GM23338 (cell line): ENCODE data around the gene KRT74. TPM values are rescaled to one million over a fixed set of nuclear protein-coding genes. Genes with fewer than 3 reads are reported as not detected.

ENCODE experiments used
- ATAC-seq: fragments of 200-7000 bp; cut with Tn5 transposase; 3 replicates; pipeline ENCODE4 v1.9.1; 2020
- DNase-seq: peaks from one replicate; pipeline ENCODE4 v3.0.0-alpha.2; 2015; ENCODE audit warnings: low spot score
- H2AFZ ChIP-seq: fragments of 200-600 bp; sonication (generic); 2 replicates; pipeline ENCODE4 v1.8.0; 2016; ENCODE audit warnings: antibody characterized with exemption, mild to moderate bottlenecking, moderate library complexity
- H3F3A ChIP-seq: fragments of 200-600 bp; sonication (generic); replicated peaks from 2 replicates; pipeline ENCODE4 v1.8.0; 2017; ENCODE audit warnings: antibody characterized with exemption, mixed run types, low read depth
- H3K27ac ChIP-seq: fragments of 200-600 bp; sonication (generic); 2 replicates; pipeline ENCODE4 v1.6.1; 2016; ENCODE audit warnings: low read depth
- H3K27me3 ChIP-seq: fragments of 200-600 bp; sonication (generic); 2 replicates; pipeline ENCODE4 v1.8.0; 2016; ENCODE audit warnings: mild to moderate bottlenecking, mixed run types, moderate library complexity; ENCODE audit not compliant: insufficient read depth
- H3K36me3 ChIP-seq: fragments of 200-600 bp; sonication (generic); 2 replicates; pipeline ENCODE4 v1.8.0; 2016; ENCODE audit warnings: mild to moderate bottlenecking; ENCODE audit not compliant: insufficient read depth
- H3K4me1 ChIP-seq: fragments of 200-600 bp; sonication (generic); 2 replicates; pipeline ENCODE4 v1.8.0; 2016; ENCODE audit warnings: mild to moderate bottlenecking, moderate library complexity; ENCODE audit not compliant: insufficient read depth
- H3K4me2 ChIP-seq: fragments of 200-600 bp; sonication (generic); 2 replicates; pipeline ENCODE4 v1.7.1; 2017; ENCODE audit warnings: mixed run types
- H3K4me3 ChIP-seq: fragments of 200-600 bp; sonication (generic); 2 replicates; pipeline ENCODE4 v1.6.1; 2016; ENCODE audit warnings: mixed run types
- H3K79me2 ChIP-seq: fragments of 200-600 bp; sonication (generic); replicated peaks from 2 replicates; pipeline ENCODE4 v1.8.0; 2017; ENCODE audit warnings: mild to moderate bottlenecking; ENCODE audit not compliant: insufficient read depth
- H3K9me2 ChIP-seq: fragments of 200-600 bp; sonication (generic); 2 replicates; pipeline ENCODE4 v1.8.0; 2017; ENCODE audit not compliant: insufficient read depth
- H4K20me1 ChIP-seq: fragments of 200-600 bp; sonication (generic); replicated peaks from 2 replicates; pipeline ENCODE4 v1.8.0; 2017; ENCODE audit warnings: mild to moderate bottlenecking; ENCODE audit not compliant: insufficient read depth
- H3K27ac Mint-ChIP-seq: 2 replicates; pipeline ENCODE4 v1.8.0; 2020; ENCODE audit warnings: inconsistent platforms, mild to moderate bottlenecking, moderate library complexity, mixed read lengths
- H3K27me3 Mint-ChIP-seq: 3 replicates; pipeline ENCODE4 v1.8.0; 2022; ENCODE audit warnings: low read depth, mild to moderate bottlenecking, moderate library complexity, mixed read lengths, inconsistent platforms; ENCODE audit not compliant: insufficient read depth, poor library complexity
- H3K36me3 Mint-ChIP-seq: 3 replicates; pipeline ENCODE4 v1.8.0; 2021; ENCODE audit warnings: low read depth, mild to moderate bottlenecking, inconsistent platforms, moderate library complexity, mixed read lengths
- H3K4me1 Mint-ChIP-seq: 3 replicates; pipeline ENCODE4 v1.8.0; 2020; ENCODE audit warnings: mild to moderate bottlenecking, inconsistent platforms, mixed read lengths
- H3K4me3 Mint-ChIP-seq: 3 replicates; pipeline ENCODE4 v1.8.0; 2021; ENCODE audit warnings: moderate library complexity, mild to moderate bottlenecking, inconsistent platforms, mixed read lengths
- H3K9me3 Mint-ChIP-seq: 3 replicates; pipeline ENCODE4 v1.8.0; 2020; ENCODE audit warnings: moderate library complexity, mild to moderate bottlenecking, inconsistent platforms, mixed read lengths
- CREB1 ChIP-seq: fragments of 250-450 bp; sonication (Bioruptor Pico); IDR thresholded peaks from 2 replicates; pipeline ENCODE4 v1.5.0; 2020; ENCODE audit warnings: low read depth, mild to moderate bottlenecking, moderate library complexity
- CTCF ChIP-seq, 2 experiments: fragments of 200-600 bp in 1 of 2; sonication (generic) in 1 of 2; conservative IDR thresholded peaks; 2 replicates each; pipeline versions ENCODE4 v1.5.1 to v1.6.1; 2016 to 2017; ENCODE audit warnings: antibody characterized with exemption in 2 of 2, low read depth in 2 of 2, mild to moderate bottlenecking in 2 of 2, moderate library complexity in 1 of 2
- ETS1 ChIP-seq: IDR thresholded peaks from 2 replicates; pipeline ENCODE4 v1.6.1; 2016; ENCODE audit warnings: antibody characterized with exemption
- EZH2 ChIP-seq: fragments of 200-600 bp; sonication (generic); IDR thresholded peaks from one replicate; pipeline ENCODE4 v1.8.0; 2017; ENCODE audit warnings: antibody characterized with exemption, mild to moderate bottlenecking, low read depth; ENCODE audit not compliant: unreplicated experiment
- EZH2phosphoT487 ChIP-seq: fragments of 200-600 bp; sonication (generic); IDR thresholded peaks from one replicate; pipeline ENCODE4 v1.8.1; 2018; ENCODE audit warnings: antibody characterized with exemption; ENCODE audit not compliant: unreplicated experiment
- NANOG ChIP-seq: IDR thresholded peaks from 2 replicates; pipeline ENCODE4 v1.6.1; 2016; ENCODE audit warnings: antibody characterized with exemption, borderline replicate concordance
- POLR2AphosphoS5 ChIP-seq: IDR thresholded peaks from 2 replicates; pipeline ENCODE4 v1.6.1; 2016; ENCODE audit warnings: antibody characterized with exemption, low read depth
- STAT1 ChIP-seq: IDR thresholded peaks from one replicate; pipeline ENCODE4 v1.6.1; 2016; ENCODE audit warnings: antibody characterized with exemption; ENCODE audit not compliant: unreplicated experiment
- ZNF114 ChIP-seq: fragments of 250-450 bp; sonication (Bioruptor Pico); IDR thresholded peaks from 2 replicates; pipeline ENCODE4 v1.5.0; 2020; ENCODE audit warnings: mild to moderate bottlenecking, moderate library complexity
- ZNF331 ChIP-seq: fragments of 250-450 bp; sonication (Bioruptor Pico); IDR thresholded peaks from 2 replicates; pipeline ENCODE4 v1.5.0; 2020; ENCODE audit warnings: low read depth, mild to moderate bottlenecking, moderate library complexity
- polyA plus RNA-seq: library from polyadenylated mRNA; unstranded; fragments of >200 nt; fragmentation: Nextera tagmentation; extraction: Ambion mirVana; gene quantifications from 2 replicates; pipeline ENCODE4 v1.2.1, GENCODE V29; 2016
- total RNA-seq: library from RNA; depleted of rRNA; stranded (reverse); fragments of >200 nt; shearing (Covaris generic); gene quantifications from 2 replicates; pipeline ENCODE4 v1.2.3, GENCODE V29; 2014

Gene KRT74
- total and polyA plus RNA-seq, 2 experiments from 2014 or later = not detected

GRCh38 chr12:52558781-52559445, 14.7 kb downstream of the KRT74 start:
- H3K27me3 ChIP-seq = no peaks in the 10 kb centered on the region
- H3K4me2 ChIP-seq = no peak overlapping the region
- H3K79me2 ChIP-seq = no peaks in the 10 kb centered on the region
- H3K4me3 ChIP-seq = no peak overlapping the region
- Mint-ChIP-seq H3K9me3 (no peaks in the 10 kb centered on the region), H3K4me3 (no peak overlapping the region), H3K36me3 (no peaks in the 10 kb centered on the region; the same call in 2 of the 3 replicates), H3K4me1 (no peaks in the 10 kb centered on the region; the same call in 2 of the 3 replicates), H3K27me3 (peaks cover 20% of the 10 kb centered on the region), H3K27ac (no peak overlapping the region)
- H3K36me3 ChIP-seq = no peaks in the 10 kb centered on the region
- ATAC-seq (no peak), DNase-seq (no peak)
- H3K9me2 ChIP-seq = 0 out of 2 replicates have a peak, but pooled peaks cover 3% of the 10 kb centered on the region
- H3K4me1 ChIP-seq = no peaks in the 10 kb centered on the region
- TF ChIP-seq EZH2 (no peak), STAT1 (no peak), ZNF331 (CRISPR knock-in tag) (no peak), CREB1 (CRISPR knock-in tag) (no peak), ZNF114 (CRISPR knock-in tag) (no peak), POLR2AphosphoS5 (no peak), ETS1 (no peak), NANOG (no peak)
- no peaks in the 10 kb centered on the region for H3F3A ChIP-seq
- H2AFZ ChIP-seq = no peak overlapping the region
- no peak overlapping the region for H3K27ac ChIP-seq
- no peaks in the 10 kb centered on the region for H4K20me1 ChIP-seq

GRCh38 chr12:52557476-52557875, 16.2 kb downstream of the KRT74 start:
- no peak for TF ChIP-seq STAT1
- TF ChIP-seq ETS1 = no peak
- no peak for TF ChIP-seq CTCF (conservative IDR thresholded peaks at IDR 0.05; ENCODE audit: low read depth in 2 of 2)
- TF ChIP-seq POLR2AphosphoS5 = no peak
- TF ChIP-seq EZH2phosphoT487 = no peak
- no peaks in the 10 kb centered on the region; the same call in 2 of the 3 replicates for H3K4me1 Mint-ChIP-seq
- DNase-seq (no peak), ATAC-seq (no peak)
- no peak overlapping the region for H3K4me2 ChIP-seq
- no peaks in the 10 kb centered on the region for H3K9me3 Mint-ChIP-seq
- no peak overlapping the region for H2AFZ ChIP-seq
- H3K27ac ChIP-seq = no peak overlapping the region
- no peaks in the 10 kb centered on the region for H3K4me1 ChIP-seq
- H3K79me2 ChIP-seq = no peaks in the 10 kb centered on the region
- no peak overlapping the region for H3K4me3 ChIP-seq
- H3K9me2 ChIP-seq = 0 out of 2 replicates have a peak, but pooled peaks cover 3% of the 10 kb centered on the region
- H3F3A ChIP-seq = no peaks in the 10 kb centered on the region
- H3K27ac Mint-ChIP-seq = no peak overlapping the region
- peaks cover 18% of the 10 kb centered on the region for H3K27me3 Mint-ChIP-seq
- H3K27me3 ChIP-seq = no peaks in the 10 kb centered on the region
- H3K4me3 Mint-ChIP-seq = no peak overlapping the region
- H3K36me3 ChIP-seq = no peaks in the 10 kb centered on the region
- H3K36me3 Mint-ChIP-seq = no peaks in the 10 kb centered on the region; the same call in 2 of the 3 replicates
- no peaks in the 10 kb centered on the region for H4K20me1 ChIP-seq
